GM12801 (cell line): ENCODE data around the gene THEMIS.

Experiments
- TF ChIP-seq, protein P1 (sequence below): IDR thresholded peaks from one replicate; pipeline ENCODE4 v1.5.1; 2011; ENCODE audit warnings: control low read depth; ENCODE audit not compliant: insufficient read length; ENCODE audit errors: extremely low read depth

THEMIS gene

DNA sequence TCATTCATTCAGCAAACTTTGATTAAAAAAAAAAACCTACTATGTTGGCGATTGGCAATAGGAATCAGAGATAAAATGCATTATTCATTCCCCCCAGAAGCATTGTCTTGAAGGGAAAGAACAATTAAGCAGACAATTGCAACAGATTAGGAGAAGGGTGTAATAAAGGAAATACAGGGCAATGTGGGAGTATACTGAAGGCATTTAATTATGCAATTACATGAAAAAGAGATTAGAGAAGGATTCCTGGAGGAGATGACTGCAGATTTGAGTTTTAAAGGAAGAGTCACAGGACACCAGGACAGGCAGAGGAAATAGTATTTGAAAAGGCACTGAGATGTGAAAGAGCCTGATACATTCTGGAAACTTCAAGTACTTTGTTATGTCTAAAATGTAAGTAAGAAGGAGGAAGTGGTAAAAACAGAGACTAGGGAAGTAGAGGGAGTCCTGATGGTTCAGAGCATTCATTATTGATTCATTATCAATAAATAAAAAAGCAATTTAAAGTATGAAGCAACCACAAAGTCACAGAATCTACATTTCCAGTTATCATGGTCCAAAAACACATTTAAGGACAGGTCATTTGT, 43.7 kb downstream of the THEMIS start:
- TF ChIP-seq, protein P1, sequence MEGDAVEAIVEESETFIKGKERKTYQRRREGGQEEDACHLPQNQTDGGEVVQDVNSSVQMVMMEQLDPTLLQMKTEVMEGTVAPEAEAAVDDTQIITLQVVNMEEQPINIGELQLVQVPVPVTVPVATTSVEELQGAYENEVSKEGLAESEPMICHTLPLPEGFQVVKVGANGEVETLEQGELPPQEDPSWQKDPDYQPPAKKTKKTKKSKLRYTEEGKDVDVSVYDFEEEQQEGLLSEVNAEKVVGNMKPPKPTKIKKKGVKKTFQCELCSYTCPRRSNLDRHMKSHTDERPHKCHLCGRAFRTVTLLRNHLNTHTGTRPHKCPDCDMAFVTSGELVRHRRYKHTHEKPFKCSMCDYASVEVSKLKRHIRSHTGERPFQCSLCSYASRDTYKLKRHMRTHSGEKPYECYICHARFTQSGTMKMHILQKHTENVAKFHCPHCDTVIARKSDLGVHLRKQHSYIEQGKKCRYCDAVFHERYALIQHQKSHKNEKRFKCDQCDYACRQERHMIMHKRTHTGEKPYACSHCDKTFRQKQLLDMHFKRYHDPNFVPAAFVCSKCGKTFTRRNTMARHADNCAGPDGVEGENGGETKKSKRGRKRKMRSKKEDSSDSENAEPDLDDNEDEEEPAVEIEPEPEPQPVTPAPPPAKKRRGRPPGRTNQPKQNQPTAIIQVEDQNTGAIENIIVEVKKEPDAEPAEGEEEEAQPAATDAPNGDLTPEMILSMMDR, result no peak

DNA sequence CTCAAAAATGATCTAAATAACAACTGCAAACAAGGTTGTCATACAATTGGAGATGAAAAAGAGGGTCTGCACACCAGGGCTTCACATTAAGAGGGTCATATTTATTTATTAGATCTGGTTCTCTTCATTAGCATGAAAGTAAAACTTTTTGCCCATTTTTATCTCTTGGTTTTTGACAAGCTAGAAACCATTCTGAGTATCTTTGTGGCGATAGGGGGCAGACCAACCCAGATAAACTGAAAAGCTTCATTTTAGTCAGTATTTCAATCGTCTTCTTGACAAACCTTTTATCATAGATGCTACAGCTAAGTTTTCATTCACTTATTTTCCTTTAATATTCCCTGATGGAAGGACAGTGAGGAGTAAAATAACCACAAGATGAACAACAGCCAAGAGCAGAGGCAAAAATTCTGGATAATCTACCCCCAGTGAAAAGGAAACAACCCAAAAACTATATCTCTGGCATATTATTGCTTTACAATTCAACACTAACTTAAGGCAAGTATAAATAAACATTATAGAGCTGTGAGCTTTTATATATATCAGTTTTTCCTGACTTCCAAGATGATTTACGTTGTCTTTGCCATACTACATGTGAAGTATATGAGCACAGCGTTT, 45.2 kb downstream of the THEMIS start:
- TF ChIP-seq, protein P1, result no peak

DNA sequence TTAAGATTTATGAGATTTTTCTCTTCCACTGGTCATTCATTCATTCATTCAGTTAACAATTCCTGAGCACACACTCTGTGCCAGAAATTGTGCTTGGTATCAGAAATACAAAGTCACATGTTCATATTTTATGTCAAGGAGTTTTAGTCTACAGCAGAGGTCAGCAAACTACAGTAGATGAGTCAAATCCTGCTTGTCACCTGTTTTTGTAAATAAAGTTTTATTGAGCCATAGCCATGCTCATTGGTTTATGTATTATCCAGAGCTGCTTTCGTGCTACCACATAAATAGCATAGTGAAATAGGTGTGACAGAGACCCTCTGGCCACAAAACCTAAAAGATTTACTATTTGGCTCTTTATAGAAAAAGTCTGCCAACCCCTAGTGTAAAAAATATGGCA, 46.8 kb downstream of the THEMIS start:
- TF ChIP-seq, protein P1, result no peak

DNA sequence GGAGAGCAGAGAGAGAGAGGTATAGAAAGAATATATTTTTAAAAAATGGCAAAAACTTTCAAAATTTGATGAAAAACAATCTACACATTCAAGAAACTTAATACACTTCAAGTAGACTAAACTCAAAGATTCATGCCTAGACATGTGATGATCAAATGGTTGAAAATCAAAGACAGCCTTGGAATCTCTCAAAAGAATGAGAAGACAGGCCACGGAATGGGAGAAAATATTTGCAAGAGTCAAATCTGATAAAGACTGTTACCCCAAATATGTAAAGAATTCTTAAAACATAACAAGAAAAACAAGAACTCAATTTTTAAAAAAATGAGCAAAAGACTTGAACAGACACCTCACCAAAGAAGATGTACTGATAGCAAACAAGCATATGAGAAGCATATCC, 49.7 kb downstream of the THEMIS start:
- TF ChIP-seq, protein P1, result no peak

DNA sequence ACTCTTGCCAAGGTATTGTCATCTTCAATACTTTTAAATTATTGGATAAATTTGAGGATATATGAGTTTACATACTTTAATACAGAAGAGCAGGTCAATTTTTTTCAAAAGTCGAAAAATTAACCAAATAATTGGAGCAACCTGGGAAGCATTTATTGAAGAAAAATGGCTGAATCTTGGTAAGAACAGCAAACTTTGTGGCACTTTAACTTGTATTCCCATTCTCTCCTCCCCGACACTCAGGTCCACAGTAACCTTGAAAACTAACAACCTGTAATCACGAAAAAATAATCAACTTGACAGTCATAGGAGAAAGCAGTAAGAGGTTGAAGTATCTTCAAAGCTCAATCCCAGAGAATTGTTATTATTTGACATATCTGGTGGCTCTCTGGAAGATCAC, 55.6 kb downstream of the THEMIS start:
- TF ChIP-seq, protein P1, result no peak

DNA sequence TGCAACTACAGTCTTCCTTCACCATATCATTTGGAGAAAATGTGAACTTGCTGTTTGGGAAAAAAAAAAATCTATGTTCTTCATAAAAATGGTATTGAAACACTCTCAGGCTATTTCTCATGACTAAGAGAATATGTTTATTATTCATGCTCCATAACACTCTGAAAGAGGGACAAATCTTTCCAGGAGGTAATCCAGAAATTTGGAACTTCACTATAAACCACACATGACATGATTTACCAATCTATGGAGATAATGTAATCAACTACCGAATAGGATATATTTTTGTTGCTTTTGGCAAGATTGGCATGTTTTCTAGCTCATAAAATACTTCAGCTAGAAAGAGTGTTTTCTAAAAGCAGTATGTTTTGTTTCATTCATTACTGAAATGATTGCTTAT, 56.3 kb downstream of the THEMIS start:
- TF ChIP-seq, protein P1, result no peak

DNA sequence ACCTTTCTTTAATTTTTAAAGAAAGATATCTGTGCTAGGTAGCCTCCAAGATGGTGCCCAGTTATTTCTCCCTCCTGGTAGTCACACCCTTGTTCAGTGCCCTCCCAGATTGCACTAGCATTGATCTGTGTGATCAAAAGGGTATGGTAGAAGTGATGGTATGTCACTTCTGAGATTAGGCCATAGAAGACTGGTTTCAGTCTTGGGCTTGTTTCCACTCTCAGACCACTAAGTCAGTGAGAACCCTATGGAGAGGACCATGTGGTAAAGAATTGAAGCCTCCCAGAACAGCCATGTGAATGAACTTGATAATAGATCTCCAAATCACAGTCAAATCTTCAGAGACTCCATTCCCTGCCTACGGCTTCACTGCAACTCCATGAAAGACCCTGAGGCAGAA, 57.3 kb downstream of the THEMIS start:
- TF ChIP-seq, protein P1, result no peak
